DMS 273 (cell line): ENCODE data around the gene C4orf50.
A peak's percentile ranks its signal among the peaks of the same experiment; 100 is the strongest.
"Not testable (repeated sequence)": the region's sequence is repeated elsewhere in the genome, so short reads cannot be mapped to it uniquely, and the experiment has no call there.

ENCODE experiments used
- DNase-seq: peaks from one replicate; lab custom pipeline; 2025; ENCODE audit not compliant: unreplicated experiment; lab: John Stamatoyannopoulos, UW

The C4orf50 gene

GRCh38 chr4:5869966-5870619 lies 148.1 kb downstream of the C4orf50 start:
- DNase-seq, result peak; percentile 79

DNA sequence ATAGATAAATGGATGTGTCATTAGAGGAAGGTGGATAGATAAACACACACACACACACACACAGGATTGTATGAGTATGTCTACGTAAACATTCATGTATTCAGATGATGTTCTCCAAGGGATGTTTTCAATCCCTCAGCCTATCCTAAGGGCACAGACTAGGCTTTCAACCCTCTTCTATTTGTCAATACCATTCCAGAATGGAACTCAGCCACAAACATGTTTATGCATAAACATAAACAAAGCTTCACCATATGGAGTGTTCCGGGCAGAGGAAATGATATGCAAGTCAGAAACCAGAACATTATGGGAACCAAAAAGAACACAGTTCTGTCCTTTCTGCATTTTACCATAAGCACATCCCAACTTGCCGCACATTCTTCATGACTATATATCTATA lies 150.4 kb downstream of the C4orf50 start:
- no peak for DNase-seq

DNA sequence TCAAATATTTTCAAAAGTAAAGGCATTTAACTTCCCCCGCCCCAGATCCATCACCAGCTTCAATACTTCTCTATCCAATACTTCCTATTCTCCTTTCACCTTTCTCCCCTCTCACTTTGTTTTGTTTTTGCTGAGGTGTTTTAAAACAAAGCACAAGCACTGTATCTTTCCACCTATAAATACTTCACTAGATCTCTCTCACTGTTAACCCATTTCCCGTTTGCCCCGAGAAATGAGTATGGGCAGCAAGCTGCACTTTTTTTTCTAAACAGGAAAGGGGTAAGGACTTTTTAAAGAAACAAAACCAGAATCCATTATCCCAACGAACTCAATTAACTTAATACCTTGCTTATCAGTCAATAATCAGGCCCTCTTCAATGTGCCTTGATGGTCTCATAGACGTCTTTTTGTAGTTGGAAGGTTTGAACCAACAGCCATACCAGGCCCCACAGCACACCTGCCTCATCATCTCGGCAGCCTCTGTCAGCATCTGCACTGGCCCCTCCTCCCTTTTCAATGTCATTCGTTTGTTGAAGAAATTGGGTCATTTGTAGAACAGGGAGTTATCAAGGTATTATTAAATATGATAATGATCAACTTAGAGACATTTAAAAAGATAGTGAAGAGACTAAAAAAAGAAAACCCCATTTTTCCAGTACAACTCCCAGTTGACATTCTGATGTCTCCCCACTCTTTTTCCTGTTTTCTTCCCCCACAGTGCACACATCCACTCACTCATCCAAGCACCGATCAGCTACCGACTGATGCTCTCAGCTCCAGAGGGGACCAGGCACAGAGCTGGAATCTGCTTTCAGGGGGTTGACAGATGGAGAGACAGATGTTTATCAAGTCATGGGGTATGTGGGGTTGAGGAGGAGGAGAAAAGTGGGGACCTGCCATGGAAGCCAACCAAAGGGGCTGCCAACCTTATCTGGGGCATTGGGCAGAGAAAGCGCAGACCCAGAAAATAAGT lies 151.1 kb downstream of the C4orf50 start:
- DNase-seq, result peak; percentile 74

DNA sequence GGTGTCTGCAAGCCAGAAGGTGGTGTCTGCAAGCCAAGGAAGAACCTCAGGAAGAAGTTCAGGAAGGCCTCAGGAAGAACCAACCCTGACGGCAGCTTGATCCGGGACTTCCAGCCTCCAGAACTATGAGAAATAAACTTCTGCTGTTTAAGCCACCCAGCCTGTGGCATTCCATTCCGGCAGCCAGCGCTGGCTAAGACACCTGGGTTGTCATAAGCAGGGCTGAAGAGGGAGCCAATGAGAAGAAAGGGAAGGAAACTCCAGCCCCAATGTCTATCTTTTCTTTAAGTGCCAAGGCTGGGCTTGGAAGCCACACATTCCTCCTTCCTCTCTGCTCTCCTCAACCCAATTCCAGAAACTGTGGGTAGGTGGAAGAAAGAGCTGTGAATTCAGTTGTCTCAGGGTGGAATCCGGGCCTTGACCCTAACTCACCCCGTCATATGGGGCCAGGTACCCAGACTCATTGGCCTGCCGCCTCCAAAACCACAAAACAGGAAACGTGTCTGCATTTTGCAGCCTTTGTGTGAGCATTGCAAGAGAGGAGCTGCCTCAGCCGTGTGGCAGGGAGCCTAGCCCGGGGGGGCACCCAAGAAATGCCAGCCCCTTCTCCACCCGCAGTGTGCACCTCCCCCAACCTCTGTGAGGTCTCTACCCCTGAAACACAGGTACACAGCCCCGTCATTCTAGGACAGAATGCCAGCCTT lies 152.2 kb downstream of the C4orf50 start:
- DNase-seq, result peak; percentile 14

DNA sequence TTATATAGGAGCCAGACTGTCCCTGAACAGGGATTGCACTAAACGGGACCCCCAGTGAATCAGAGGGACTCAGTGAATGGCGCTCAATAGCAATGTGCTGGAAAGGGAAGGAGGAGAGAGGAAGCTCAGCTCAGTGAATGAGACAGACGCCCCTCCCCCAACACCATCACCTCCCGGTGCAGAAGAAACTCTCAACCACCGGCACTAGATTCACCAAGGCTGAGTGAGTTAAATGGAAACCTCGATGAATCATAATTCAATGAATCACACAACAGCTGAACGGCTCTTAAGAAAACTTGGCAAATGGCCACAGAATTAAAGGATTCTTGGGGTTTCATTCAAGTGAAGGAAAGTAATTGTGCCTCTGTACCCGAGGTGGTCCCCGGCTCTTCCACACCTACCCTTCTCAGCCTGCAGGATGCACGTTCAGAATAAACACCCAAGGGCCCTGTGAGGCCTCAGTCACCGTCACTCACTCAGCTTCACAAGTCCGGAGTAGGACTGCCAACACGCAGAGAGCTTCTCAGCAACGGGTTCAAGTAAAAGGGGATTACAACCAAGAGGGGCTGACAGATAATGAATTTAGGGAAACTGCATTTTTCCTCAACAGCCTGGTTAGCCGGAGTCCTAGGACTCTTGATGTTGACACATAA lies 154.6 kb downstream of the C4orf50 start:
- peak; percentile 54 for DNase-seq

DNA sequence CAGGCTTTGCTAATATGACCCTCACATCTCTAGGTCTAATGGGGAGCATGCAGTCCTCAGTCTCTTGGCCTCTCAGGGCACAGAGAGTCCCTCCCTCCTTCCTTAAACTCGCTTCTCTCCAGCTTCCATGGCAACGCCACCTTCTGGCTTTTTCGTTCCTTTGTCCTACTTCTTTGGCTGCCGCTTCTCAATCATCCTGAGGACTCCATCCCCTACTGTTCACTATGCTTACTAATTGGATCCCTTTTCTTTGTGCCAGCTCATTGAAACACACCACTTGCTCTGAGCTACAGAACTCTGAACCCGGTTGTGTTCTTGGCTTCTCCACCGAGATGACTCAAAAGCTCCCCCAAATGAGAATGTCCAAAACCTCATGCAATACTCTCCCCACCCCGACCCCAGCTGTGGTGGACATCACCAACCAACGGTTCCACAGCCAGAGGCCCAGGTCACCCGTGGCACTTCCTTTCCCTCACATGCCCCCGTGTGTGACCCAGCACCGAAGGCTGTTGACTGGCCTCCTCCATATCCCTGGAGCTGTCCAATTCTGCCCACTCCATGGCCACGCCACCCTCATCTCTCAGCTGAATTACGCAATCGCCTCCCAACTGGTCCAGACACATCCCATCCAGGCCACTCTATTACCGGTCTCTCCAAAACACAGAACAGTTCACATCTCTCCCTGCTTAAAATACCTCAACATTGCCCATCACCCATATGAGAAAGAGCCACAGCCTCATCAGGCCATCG lies 160.0 kb downstream of the C4orf50 start:
- DNase-seq, result no peak

- no peak for DNase-seq
These were observed 161.0 kb downstream of the C4orf50 start for GRCh38 chr4:5857199-5857598.

DNA sequence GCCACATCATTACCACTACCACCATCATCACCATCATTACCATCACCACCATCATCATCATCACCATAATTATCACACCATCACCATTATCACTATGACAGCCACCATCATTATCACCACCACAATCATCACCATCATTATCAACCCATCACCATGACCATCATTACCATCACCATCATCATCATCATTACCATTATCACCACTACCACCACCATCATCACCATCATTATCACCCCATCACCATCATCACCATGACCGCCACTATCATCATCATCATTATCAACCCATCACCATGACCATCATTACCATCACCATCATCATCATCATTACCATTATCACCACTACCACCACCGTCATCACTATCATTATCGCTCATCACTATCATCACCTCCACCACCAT lies 161.9 kb downstream of the C4orf50 start:
- not testable (repeated sequence) for DNase-seq

DNA sequence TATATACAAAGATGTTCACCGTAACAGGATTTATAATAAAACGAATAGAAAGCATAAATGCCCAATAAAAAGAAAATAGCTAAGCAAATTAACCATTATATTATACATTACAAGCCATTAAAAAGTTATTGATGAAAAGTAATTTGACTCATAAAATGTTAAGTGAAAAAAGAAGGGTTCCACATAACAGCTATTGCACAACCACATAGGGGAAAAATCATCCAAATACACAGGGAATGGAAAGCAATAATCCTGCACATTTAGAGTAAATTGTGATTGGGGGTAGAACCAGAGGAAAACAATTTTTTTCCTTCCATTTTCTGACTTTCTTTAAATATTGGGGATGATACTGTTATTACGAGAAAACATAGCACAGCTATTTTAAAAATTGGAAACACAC lies 163.3 kb downstream of the C4orf50 start:
- DNase-seq, result no peak

DNA sequence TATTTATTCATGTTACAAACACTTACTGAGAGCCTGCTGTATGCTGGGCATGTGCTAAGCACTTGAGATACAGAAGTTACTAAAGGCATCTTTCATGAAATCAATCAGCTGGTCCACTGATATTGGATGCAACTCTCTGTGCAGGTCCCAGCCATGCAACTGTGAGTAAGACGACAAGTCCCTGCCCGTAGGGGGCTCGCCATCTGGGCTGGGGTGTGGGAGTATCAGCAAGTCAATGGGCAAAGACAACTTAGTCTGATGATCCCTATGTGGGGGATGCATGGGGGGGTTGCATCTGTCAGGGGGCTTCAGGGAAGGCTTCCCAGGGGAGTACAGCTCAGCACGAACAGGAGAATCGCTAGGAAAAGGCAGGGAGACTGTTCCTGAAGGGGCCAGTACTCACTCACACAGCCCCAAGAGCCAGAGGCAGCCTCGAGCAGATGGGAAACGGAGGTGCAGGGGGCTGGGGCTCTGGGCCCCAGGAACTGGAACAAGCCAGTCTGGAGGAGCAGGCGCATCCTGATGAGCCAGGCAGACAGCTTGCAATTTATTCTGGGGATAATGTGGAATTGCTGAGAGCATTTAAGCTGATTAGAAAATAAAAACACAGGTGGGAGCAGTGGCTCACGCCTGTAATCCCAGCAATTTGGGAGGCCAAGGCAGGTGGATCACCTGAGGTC lies 165.6 kb downstream of the C4orf50 start:
- peak; percentile 45 for DNase-seq

GRCh38 chr4:5851637-5852301 lies 166.5 kb downstream of the C4orf50 start:
- DNase-seq, result no peak
